ENCODE measurements around the gene LOXL3.

- TF ChIP-seq, protein P1, sequence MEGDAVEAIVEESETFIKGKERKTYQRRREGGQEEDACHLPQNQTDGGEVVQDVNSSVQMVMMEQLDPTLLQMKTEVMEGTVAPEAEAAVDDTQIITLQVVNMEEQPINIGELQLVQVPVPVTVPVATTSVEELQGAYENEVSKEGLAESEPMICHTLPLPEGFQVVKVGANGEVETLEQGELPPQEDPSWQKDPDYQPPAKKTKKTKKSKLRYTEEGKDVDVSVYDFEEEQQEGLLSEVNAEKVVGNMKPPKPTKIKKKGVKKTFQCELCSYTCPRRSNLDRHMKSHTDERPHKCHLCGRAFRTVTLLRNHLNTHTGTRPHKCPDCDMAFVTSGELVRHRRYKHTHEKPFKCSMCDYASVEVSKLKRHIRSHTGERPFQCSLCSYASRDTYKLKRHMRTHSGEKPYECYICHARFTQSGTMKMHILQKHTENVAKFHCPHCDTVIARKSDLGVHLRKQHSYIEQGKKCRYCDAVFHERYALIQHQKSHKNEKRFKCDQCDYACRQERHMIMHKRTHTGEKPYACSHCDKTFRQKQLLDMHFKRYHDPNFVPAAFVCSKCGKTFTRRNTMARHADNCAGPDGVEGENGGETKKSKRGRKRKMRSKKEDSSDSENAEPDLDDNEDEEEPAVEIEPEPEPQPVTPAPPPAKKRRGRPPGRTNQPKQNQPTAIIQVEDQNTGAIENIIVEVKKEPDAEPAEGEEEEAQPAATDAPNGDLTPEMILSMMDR (IDR thresholded peaks at IDR 0.05; ENCODE audit: control extremely low read depth in 1 of 3, insufficient read depth in 1 of 3, low read depth in 1 of 3, low read length in 3 of 3), result no peak
- no peak for TF ChIP-seq KDM1A (IDR thresholded peaks at IDR 0.05; ENCODE audit: borderline replicate concordance, low read length)
- TF ChIP-seq BACH1 (IDR thresholded peaks at IDR 0.05; ENCODE audit: low read length), result no peak
- TF ChIP-seq POLR2AphosphoS5 (IDR thresholded peaks at IDR 0.05; ENCODE audit: low read depth, low read length), result no peak
- no peak for TF ChIP-seq EZH2 (IDR thresholded peaks at IDR 0.05; ENCODE audit: low read depth, low read length, severe bottlenecking)
- TF ChIP-seq ZNF274 (IDR thresholded peaks at IDR 0.05; ENCODE audit: borderline replicate concordance, extremely low read depth, low read length), result no peak
- no peak for TF ChIP-seq FOSL1 (IDR thresholded peaks at IDR 0.05; ENCODE audit: insufficient read depth, low read depth, low read length)
Measured at GRCh38 chr2:74514368-74515270, 39.1 kb downstream of the LOXL3 start, which contains the start of gene TLX2.
